HG03521 (cell line): ENCODE results near the gene EPHB2.
"Not testable (repeated sequence)": the region's sequence is repeated elsewhere in the genome, so short reads cannot be mapped to it uniquely, and the experiment has no call there.

Source experiments
- ATAC-seq: cut with Tn5 transposase; IDR thresholded peaks from one replicate; pipeline ENCODE4 v1.9.1; 2021; ENCODE audit warnings: mild to moderate bottlenecking, moderate library complexity; ENCODE audit not compliant: unreplicated experiment

Gene EPHB2

DNA sequence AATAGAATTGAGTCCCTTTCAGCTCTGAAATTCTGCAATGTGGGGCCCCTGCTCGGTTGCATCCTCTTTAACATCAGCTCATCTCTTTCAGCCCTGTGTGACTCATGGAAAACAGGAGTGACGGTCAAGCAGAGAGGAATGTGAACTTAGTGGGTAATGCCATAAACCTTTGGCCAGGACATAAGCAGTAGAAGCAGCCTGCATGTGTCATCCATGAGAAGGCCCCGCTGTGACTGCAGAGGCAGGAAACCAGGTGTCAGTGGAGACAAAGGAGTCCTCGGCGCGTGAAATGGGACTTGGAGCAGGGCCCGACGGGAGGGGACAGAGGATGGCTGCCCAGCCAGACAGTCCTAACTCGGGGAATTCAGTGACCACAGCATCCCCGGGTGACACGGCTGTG lies 21.1 kb upstream of the EPHB2 start:
- no peak for ATAC-seq

GRCh38 chr1:22691031-22691753 lies 19.4 kb upstream of the EPHB2 start:
- no peak for ATAC-seq

DNA sequence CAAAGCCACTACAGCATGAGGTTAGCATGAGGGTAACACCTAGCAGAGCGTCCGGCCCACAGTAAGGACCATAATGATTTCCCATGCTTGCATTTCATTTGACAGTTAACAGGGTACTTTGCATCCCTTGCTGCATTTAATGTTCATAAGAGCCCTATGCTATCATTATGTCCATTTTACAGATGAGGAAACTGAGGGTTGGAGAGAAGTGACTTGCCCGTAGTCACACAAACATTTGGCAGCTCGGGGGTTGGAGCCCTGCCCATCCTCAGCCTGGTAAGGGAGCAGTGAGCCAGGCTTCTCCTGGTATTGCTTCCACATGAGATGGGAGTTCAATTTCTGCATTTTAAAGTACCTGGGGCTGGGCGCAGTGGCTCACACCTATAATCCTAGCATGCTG lies 16.5 kb upstream of the EPHB2 start:
- ATAC-seq: no peak

- ATAC-seq: no peak
These were observed 14.0 kb upstream of the EPHB2 start for GRCh38 chr1:22696610-22697009.

DNA sequence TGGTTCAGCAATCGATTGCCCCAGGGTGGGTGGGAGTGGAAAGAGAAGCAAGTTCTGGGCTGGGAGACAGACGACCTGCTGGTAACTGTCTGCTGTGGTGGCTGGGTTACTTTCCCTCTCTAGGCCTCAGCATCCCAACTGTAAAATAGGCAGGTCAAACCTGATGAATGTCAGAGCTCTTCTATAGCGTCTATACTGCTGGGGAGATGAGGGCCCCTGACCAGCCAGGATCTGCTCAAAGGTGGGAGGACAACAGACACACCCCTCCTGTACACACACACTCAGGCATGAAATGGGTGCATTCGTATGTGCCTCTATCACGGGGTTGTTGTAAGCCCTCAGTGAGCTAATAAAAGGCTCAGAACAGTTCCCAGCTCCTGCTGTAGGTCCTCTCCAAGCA lies 12.7 kb upstream of the EPHB2 start:
- no peak for ATAC-seq

DNA sequence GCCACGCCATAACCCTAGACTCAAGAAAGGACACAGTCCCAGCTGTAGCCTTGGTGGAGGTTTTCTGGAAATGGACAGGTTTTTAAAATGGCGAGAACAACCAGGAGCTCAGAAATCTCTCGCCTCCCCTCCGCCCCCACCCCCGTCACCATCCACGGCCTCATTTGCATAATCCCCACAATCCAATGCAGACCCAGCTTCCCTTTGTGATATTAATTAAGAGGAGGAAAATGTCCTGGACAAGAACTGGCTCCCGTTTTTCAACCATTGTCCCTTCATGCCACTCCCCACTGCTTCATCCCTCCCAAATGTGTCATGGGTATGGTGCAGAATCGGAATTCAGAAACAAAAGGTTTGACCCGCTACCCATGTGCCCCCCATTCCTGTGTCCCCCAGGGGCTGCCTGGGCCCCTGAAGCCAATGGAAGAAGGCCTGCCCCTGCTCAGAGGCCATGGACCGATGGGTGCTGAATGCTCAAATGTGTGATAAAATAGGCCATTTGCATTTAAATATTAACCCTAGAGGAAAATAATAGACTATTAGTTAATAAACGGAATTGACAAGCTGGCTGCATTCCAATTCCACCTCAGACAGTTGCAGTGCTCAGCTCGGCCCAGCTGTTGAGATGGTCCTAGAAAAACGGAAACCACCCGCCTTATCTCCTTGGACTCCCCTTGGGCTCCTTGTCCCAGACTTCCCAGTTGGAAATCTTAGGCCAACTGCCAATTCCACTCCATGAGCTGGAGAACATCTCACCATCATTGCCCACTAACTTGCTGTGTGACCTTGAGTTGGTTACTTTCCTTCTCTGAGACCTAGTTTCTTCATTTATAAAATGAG lies 10.7 kb upstream of the EPHB2 start:
- no peak for ATAC-seq

GRCh38 chr1:22702296-22703085 lies 8.1 kb upstream of the EPHB2 start:
- no peak for ATAC-seq

DNA sequence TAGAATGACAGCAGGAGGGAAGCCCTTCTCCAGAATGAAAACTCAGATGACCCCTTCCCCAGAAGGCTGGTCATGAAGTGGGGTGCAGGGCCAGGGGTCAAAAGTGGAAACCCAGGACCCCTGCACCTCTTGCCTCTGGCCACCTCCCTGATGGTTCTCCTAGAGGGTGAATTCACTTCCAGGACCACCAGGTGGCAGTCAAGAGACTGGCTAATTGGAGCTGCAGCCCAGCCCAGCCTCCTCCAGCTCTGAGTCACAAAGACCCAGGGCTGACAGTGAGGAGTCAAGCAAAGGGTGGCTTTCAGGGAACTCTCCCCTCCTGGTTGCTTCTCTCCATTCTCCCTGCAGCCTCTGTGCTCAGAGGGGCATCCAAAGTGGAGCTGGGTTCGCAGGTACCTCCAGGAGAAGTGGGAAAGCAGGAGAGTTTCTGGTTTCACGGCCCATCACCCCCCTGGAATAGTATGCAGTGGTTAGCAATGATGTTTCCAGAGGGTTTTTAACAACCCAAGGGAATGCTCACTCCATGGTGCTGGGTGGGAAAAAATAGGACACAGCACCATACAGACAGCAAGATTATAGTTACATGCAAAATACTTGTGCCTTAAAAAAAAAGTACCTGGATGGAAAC lies 6.1 kb upstream of the EPHB2 start:
- ATAC-seq: no peak

- no peak for ATAC-seq
These were observed 5.1 kb upstream of the EPHB2 start for GRCh38 chr1:22705586-22705985.

DNA sequence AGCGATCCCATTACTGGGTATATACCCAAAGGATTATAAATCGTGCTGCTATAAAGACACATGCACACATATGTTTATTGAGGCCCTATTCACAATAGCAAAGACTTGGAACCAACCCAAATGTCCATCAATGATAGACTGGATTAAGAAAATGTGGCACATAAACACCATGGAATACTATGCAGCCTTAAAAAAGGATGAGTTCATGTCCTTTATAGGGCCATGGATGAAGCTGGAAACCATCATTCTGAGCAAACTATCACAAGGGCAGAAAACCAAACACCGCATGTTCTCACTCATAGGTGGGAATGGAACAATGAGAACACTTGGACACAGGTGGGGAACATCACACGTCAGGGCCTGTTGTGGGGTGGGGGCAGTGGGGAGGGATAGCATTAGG lies 4.5 kb upstream of the EPHB2 start:
- ATAC-seq: not testable (repeated sequence)

DNA sequence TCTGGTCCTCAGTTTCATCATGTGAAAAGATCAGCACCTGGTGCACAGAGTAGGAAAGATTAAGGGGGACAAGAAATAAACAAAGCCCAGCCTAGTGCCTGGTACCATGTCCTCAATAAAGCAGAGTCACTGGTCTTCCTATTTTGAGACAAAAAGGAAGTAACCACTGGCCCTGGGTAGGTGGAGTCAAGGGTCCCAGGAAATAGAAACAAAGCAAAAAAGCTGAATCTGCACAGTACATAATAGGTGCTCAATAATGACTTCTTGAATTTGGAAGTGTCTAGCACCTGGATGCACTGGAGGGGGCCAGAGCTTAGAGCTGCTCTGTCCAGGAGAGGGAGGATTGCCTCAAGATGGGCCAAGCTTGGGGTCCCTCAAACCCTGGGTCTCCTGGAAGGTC lies 1.9 kb upstream of the EPHB2 start:
- ATAC-seq: no peak

- ATAC-seq: no peak
These were observed 1.4 kb upstream of the EPHB2 start for GRCh38 chr1:22709227-22709626.

- ATAC-seq: no peak
These were observed 543 bp upstream of the EPHB2 start for GRCh38 chr1:22709891-22710700.

DNA sequence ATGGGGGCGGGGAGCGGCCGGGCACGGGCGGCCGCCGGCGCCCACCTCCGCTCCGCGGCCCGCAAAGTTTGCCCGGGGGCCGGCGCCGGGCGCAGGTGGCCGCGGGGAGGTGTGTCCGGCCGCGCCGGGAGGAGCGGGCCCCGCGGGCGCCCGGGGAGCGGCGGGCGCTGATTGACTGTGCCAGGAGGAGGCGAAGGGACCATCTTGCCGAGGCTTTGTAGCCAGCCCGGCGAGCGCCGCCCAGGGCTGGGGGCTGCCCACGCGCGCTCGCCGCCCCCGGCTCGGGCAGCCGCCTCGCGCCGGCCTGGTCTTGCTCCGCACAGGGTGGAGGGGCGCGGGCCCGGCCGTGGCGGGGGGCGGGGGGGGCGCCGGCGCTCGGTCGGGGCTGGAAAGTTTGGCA lies 432 bp downstream of the EPHB2 start:
- ATAC-seq: no peak

DNA sequence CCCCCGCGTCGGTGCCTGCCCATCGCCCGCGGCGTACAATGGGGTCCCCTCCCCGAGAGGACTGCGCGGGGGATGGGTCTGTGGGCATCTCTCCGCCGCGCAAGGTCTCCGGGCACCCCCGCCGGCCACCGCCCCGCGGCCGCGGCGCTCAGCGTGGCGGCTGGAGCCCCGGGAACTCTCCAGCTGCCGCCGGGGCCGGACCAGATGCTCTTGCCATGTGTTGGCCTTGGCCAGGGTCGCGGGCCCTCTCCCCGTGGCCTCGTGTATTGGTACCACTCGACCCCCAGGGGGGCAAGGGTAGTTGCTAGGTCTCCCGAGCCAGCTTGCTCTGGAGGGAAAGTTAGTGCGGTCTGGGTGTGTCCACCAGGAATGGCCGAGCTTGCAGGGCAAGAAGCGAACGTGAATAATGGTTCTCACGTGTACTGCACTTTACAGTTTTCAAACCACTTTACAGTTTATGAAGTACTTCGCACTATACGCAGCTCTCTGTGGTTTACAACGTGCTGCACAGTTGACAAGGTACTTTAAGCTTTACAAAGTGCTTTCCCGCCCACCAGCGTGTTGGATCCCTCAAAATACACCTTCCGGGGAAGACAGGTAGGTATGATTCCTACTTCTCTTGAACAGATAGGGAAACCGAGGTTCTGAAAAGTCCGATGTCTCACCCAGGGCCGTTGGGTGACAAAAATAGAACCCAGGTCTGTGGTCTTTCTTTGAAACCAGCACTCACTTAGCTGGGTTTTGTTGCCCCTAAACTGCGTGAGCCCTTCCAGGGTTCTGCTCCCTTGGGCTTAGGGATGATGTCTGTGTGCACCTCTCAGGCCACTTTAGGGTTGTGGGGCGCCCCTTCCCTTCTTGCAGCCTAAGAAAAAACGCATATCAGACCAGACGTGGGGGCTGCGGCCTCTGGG lies 1.2 kb downstream of the EPHB2 start:
- ATAC-seq: no peak

- ATAC-seq: peak; percentile 40
These were observed 2.0 kb downstream of the EPHB2 start for GRCh38 chr1:22712502-22713271.

GRCh38 chr1:22714455-22714854 lies 3.8 kb downstream of the EPHB2 start:
- ATAC-seq: no peak

- ATAC-seq: no peak
These were observed 6.6 kb downstream of the EPHB2 start for GRCh38 chr1:22717037-22717760.
